Measurements from ENCODE around the gene MGAT5.
A peak's percentile ranks its signal among the peaks of the same experiment; 100 is the strongest.

The MGAT5 gene

DNA sequence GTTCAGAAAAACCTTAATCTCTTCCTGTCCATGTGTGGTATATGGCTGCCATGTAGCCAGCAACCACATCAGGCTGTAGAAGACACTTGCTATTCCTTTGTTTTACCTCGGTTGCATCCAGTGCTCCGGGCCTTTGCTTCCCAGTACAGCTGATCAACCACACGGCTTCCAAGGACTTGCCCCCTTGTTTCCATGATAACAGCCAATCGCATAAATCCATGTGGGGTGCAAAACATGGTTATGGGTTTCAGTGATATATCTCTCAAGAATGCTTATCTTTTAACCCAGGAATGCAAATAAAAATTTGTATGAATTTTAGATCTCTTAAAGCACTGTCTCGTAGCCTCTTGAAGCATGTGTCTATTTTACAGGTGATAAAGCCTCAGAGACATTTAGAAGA, 118.3 kb downstream of the MGAT5 start:
- no peak for DNase-seq

DNA sequence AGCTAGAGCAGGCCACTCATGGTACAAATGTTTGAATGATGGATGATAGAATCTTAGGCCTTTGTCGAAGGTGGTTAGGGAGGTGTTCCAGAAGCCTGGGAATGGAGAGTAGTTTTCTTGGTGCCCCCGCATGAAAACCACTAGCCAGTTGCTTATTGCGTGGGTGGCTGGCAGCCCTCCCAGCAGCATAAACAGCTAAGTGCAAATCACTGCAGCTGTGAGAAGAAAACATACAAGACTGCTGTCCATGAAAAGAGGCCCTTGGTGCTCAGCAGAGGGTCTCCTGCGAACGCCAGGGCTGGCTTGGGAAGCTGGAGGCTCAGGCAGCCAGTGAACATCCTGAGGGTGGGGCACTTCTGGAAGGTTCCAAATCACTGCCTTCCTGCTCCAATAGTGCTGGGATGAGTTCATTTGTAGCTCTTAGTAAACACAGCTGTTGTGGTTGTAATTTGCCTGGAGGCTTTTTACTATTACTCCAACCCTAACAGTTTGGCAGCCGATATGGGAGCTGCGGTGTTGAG, 118.8 kb downstream of the MGAT5 start:
- DNase-seq = no peak

DNA sequence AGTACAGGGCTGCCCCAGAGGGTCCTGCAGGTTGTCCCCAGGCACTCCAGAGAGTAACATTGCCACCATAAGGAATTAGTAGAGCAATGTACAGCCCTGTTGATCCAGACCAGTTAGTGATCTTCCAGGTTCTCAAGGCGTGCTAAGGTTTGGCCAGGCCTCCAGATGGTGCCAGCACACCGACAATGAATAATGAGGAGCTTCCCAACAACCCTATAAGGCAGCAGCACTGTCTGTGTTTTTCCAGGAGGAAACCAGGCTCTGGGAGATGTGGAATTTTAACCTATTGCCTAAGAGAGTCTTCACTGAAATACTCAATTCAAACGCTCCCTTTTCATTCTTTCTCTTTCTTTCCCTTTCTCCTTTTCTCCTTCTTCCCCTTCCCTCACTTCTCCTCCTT, 122.1 kb downstream of the MGAT5 start:
- no peak for DNase-seq

DNA sequence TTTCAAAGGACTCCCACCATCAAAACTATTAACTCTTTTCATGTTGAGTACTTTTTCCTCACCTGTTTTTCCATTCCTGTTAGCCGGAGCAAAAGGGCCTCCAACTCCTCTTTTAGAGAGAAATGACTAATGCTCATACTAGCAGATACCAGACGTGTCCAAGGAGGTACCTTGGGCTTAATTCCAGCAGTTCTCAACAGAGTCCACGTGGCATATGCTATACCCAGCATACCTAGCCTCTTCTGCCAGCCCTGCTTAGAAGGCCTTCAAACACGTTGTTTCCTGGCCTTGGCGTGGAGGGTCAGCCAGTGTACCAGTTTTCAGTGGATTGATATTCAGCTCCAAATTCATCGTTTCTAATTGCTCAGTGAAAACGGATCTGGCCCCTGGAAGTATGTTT, 123.9 kb downstream of the MGAT5 start:
- DNase-seq = no peak

DNA sequence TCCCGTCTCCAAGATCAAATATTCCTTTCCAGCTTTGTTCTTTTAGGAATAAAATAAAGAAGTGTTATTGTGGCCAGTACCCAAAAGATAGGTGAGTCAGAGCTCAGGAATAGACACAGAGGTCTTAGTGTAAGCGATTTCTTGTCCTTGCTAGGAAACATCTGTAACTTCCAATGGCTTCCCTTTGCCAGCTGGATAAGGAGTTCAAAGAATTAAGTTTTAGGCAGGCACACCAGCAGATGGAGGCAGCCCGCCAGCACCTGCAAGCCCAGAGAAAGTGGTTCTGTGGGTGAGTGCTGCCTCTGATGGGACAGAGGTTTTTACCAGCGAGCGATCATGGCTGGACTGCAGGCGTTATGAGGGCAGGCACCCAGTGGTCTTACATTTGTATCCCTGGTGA, 125.4 kb downstream of the MGAT5 start:
- no peak for DNase-seq

DNA sequence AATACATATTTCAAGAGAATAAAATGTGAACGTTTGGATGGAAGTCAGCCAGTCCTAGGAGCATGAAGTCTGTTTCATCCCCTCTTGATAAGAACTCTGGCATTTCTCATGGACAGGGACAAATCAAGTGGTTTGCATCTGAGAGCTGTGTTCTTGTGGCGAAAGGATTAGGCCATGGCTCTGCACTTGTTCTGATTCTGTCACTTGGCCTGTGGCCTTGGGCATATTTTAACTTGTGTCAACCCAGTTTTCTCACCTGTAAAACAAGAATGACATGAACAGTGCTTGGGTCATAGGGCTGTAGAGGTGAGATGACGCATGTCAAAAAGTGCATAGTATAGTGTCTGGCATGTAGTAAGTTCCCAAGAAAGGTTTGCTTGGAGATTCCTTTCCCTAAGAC, 125.8 kb downstream of the MGAT5 start:
- no peak for DNase-seq

DNA sequence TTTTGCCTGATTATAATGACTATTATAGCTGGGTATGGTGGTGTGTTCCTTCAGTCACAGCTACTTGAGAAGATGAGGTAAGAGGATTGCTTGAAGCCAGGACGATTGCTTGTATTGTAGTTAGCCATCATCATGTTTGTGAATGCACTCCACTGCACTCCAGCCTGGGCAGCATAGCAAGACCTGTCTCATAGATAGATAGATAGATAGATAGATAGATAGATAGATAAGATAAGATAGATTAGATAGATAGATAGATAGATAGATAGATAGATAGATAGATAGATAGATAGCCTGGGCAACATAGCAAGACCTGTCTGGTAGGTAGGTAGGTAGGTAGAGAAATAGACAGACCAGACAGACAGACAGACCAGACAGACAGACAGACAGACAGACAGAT, 127.3 kb downstream of the MGAT5 start:
- no peak for DNase-seq

DNA sequence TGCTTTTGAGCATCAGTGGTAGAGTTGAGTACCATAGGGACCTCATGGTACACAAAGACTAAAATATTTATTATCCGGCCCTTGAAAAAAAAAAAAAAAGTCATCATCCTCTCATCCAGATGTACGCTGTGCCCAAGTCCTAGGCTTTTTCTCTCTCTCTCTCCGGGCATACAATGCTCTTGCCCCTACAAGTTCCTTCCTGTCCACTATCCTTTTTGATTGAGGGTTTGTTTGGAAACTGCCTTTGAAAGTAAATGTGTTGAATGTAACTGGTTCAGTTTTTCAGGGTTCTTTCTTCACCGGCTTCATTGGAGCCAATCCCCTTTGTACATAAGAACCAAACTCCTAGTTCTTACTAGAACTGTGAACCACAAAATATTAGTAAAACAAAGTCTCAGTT, 130.3 kb downstream of the MGAT5 start:
- no peak for DNase-seq

DNA sequence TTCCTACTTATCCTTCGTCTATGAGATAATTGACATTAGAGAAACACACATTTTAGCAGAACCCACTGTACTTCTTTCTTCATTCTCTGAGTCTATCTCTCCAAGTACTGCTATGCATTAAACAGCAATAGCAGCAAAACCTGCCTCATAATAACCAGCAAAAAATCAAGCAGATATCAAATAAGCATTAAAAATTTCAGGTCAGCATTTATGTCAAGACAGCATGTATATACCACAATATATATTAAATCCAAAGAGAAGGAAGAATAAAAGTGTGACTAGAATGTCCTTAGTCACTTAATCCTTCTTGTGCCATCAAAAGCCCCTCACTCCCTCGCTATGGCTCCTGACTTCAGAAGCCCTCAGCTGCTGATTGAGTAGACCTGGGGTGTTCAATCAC, 131.3 kb downstream of the MGAT5 start:
- no peak for DNase-seq

DNA sequence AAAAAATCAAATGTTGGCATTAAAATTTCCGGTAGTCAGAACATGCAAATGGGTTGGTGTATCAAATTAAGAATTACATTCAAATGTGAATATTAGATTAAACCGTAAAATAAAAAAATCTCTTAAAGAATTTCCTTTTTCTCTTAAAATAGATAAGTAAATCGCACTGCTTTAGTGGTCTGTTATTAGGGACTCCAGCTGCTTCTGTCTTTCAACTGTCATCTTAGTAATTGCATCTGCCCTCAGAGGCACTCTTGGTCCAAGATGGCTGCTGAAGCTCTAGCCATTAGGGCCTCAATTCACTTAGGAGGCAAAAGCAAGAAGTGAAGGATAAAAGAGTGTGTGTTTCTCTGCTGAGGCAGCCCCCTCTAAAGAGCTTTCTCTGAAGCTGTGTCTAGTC, 132.4 kb downstream of the MGAT5 start:
- DNase-seq = no peak

DNA sequence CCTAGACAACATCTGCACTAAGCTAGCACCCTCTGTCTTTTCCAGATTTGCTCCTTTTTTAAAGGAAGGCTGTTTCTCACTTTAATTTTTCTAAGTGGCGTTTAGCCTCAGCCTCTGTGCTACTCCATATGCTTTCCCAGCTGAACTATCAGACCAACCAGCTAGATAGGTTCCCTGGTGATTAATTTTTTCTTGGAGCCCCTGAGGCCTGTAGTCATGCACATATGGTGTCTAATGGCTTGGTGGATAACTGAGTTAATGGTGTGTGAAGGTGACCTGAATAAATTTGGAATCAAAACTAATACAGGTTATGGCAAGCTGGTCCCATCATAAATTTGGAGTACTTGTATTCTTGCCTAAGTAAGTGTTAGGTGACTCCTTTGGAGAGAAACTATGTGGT, 135.5 kb downstream of the MGAT5 start:
- DNase-seq = no peak

DNA sequence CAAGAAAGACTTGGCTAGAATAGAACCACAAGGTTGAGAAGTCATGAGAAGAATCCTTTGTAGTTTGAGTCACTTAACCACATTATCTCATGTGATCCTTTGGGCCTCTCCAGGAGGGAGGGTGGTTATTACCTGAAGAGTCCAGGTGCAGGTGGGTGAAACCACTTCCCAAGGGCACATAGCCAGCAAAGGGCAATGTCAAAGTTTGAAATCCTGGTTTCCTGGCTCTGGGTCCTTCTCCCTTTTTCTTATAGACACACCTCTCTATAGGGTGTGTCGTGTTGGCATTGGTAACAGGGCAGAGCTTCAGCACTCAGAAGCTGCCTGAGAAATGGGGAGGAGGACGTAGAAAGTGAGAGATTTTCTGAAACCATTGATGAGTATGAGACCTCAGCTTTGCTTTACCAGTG, 137.9 kb downstream of the MGAT5 start:
- DNase-seq = no peak

DNA sequence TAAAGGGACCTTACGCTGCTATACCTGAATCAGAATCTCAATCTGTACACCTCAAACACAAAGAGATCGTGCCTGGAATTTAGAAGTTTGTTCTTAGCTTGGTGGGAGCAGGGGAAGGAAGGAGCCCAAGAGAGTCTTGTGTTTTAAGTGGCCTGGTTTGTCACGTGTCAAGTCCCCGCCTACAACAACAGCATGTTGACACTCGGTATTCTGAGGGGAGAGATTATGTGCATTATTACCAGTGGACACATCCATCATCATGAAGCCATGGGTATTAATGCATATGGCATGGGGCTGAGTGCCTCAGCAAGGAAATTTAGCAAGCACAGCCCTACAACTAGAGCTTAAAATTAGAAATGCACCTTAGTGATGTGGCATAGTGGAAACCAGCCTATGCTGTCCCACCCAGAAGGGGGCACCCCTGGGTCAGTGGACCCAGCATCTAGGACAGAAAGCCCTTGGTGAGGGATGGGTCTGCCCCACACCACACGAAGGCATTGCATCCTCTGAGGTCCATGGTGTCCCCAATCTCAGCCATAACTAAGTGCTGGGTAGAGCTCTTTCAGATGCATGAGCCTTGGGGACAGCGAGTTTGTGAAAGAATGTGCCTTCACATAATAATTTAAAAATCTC, 138.7 kb downstream of the MGAT5 start:
- DNase-seq = no peak

DNA sequence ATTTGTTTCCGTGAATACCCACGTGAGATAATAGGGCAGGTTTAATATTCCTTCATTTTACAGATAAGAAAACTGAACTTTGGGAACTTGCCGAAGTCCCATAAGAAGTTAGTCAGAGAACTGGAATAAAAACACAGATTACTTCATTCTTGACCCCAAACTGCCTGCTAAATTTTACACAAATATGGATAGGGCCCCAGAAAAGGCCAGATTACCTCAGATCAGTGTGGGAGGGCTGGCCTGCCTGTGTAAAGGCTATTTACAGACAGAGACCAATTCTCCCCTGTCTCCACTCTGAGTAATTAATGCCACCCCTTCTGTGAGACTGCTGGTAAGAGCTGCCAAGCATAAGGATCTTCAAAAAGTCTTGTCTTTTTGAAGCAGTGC, 139.2 kb downstream of the MGAT5 start:
- no peak for DNase-seq

DNA sequence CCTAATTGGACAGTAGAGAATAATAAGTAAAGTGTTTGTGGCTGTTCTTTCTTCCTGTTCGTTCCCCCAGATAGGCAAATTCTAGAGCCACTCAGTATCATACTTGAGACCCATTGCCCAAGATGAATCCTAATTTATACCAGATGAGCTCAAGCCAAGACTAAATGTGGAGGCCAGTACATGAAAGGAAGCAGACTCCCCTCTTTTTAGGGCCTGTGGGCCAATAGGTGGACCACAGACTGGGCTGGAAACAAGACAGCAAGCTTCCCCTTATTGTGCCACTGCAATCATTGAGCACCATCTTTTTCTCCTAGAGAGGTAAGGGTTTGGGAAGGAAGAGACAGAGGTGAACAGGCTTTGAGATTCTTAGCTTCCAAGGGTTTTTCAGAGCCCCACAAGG, 141.9 kb downstream of the MGAT5 start:
- no peak for DNase-seq

DNA sequence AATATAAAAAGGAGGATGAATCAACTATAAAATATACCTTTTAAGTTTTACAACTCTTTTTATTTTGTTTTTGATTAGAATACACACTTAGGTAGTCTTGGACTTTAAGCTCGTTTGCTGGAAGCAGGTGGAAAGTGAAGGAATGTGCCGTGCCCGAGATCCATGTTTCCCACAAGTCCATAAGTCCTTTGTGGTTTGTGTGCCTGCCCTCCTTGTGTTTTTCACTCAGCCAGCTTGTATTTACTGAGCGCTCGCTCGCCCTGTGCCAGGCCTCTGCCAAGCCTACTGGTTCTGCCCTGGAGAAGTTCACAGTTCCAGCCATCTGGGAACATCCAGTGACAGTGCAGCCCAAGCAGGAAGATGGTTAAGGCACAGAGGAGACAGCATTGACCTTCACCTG, 142.6 kb downstream of the MGAT5 start:
- DNase-seq = no peak

DNA sequence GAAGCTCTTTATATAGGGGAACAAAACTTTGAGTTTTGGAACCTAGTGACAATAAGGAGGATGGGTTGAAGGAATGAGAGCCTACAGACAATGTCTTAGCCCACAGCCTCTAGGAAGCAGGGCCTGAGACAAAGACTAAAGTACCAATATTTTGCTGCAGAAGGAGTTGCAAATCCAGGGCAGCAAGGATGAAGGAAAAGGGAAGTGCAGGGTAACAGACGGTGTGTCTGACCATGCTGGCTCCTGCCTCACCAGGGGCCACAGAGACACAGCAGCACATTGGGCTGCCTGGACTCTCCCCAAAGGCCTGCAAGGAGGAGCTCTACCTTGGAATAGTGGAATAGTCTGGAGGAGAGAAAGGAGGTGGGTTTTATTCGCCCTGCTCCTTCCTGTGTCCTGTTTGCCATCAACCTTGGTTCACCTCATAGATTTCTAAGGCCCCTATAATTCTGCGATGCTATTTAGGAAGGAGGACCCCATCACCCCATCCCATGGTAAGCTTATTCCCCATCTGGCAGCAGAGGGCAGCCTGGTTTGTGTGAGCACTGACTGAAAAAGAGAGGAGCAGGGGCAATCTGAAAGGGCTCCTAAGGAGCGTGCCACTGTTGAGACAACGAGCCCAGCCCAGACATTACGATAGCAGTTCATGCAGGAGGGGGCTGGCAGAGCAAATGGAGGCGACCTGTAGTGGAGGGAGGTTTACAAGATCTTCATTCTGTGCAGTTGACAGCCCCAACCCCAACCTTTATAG, 143.4 kb downstream of the MGAT5 start:
- no peak for DNase-seq

DNA sequence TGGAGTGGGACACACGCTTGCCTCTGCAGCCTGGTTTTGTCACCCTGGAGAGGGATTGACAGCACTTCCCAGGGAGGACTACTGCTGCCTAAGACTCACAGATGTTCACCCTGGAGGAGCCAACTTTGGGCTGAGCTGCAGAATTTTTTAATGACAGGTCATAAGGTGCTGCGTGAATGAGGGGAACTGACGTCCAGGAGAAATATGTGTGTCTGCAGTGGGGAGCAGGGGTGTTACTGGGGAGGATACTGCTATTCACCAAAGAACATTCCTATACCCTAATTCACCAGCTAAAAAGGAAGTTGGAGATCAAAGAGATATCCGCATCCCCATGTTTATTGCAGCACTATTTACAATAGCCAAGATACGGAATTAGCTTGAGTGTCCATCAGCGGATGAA, 144.4 kb downstream of the MGAT5 start:
- no peak for DNase-seq

DNA sequence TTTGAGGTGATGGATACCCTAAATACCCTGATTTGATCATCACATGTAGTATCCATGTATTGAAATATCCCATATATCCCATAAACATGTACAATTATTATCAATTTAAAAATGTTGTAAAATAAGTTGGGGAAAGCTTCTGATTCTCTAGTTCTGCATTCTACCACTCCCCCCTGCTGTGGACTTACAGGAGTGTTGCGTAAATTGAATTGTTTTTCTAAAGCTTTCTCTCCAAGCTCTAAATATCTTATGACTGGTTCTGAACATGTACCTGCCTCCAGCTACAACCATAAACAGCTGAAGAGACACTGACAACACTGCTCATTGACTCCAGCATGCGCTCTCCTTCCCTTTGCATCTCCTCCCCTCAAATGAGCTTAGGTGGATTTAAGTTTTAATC, 145.2 kb downstream of the MGAT5 start:
- peak; percentile 14 for DNase-seq

DNA sequence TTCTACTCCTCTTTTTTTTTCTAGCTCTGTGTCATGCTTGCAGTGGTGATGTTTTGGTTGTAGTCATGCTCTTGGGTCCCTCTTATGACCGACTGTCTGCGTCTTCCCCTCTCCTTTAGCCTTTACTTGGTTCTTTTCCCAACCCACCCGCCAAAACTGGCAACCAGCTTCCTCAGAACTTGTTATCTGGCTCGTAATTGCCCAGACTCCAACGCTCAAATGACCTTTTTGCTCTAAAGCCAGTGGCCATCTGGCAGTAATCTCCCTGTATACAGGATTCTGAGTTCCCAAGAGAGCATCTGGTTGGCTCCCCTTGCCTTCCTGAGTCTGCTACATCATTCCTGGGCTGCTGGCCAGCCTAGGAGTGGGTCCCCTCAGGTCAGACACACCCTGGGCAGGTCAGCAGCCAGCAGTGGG, 147.2 kb downstream of the MGAT5 start:
- DNase-seq = no peak

DNA sequence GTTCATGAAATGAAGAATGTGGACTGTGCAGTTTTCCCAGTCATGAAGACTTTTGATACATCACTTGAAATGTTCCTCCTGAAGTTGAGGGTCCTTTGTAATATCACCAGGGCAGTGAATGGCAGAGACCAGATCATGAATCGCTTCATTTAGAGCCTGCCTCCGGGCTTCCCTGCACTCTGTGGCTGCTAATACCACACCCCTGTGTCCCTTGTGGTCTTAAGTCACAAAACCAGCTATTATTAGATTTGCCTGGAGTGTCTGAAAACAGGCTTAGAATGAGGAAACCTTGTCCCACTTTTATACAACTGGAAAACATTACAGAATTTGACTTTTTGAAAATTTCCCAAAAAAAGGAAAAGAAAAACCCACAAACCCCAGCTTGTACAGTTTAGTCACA, 147.9 kb downstream of the MGAT5 start:
- no peak for DNase-seq

DNA sequence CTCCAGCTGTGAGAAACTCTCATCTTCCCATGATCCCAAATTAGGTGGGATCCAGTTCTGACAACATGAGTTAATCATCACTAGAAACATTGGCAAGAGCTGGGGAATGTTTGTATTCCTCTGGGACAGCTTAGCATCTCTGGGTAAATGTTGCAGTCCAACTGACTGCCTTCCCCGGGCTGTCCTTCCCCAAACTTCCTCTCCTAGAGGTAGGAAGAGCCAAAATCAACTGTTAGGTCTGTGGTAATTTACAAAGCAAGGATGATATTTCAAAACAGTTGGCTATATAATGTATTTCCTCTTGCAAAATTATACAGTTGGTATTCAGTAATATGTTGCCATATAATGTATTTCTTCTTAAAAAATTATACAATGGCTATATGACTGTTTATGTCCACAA, 148.5 kb downstream of the MGAT5 start:
- no peak for DNase-seq

DNA sequence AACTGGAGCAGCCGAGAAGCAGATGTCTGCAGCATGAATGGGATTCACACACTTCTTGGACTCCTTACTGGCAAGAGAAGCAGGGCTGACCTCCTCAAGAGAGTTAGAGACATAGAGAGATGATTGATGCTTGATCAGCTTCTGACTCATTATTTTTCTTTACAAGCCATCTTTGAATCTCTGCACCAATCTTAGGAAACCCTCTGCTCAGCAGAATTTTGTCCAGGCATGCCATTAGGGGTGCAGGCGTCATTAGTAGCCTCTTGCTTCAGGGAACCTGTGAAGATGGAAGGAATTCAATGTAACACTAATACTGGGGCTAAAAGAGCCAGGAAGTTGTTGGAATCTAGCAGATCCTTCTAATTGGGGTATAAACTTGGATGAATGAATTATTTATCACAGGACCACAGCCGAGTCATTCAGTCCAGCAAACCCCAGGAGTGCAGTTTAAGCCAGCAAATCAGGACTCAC, 151.8 kb downstream of the MGAT5 start:
- DNase-seq = no peak

DNA sequence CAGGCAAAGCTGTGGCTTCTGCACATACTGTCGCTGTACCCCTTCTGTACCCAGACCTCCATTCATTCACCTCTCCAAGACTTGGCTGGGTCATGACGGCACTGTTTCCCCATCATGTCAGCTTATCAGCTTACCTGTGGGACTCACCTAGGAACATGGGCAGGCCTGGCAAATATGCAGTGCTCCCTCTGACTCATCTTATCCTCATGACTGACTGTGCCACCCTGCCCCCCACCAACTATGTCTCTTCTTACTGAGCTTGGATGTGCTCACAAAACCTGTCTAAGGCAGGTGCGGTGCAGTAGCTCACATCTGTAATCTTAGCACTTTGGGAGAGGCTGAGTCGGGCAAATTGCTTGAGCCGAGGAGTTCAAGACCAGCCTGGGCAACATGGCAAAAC, 152.4 kb downstream of the MGAT5 start:
- DNase-seq = no peak

DNA sequence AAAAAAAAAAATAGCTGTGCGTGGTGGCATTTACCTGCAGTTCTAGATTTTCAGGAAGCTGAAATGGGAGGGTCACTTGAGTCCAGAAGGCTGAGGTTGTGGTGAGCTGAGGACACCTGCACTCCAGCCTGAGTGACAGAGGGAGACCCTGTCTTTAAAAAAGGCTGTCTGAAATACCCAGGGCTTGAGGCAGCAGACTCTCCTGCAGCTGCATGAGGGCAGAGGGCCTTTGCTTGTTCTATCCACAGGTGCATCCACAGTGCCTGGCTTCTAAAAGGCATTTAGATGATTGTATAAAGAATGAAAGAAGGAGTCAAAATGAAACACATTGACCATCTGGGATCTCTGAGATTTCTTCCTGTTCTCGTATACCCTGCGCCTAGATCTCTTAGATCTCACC, 152.9 kb downstream of the MGAT5 start:
- DNase-seq = no peak
